ENCODE results near the gene TIPARP. TPM values are rescaled to one million over a fixed set of nuclear protein-coding genes. Genes with fewer than 3 reads are reported as not detected.

TIPARP gene
- total RNA-seq, 2 experiments from 2014 or later, result 10.0 to 13.4 TPM

DNA sequence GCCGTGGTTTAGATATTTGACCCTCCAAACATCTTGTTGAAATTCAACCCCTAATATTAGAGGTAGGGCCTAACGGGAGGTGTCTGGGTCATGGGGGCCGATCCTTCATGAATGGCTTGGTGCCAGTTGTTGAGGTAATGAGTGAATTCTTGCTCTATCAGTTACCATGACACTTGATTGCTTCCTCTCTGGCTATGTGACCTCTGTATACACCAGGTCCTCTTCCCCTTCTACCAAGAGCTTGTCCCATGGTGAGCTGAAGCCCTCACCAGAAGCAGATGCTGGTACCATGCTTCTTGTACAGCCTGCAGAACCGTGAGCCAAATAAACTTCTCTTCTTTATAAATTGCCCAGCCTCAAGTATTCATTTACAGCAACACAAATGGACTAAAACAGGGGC lies 41.8 kb upstream of the TIPARP start:
- intact Hi-C loops (cut with micrococcal nuclease; ENCODE audit: unreplicated experiment), result no loop called here
- ChIA-PET CTCF (ENCODE audit: unreplicated experiment) (interaction anchor here (0.6 kb wide), 1 partner anchor 12 kb away, joined by 4 read pairs; no protein-coding TSS in a partner anchor), POLR2A (interaction anchor here (1.0 to 1.1 kb wide), 2 partner anchors 8 to 32 kb away, joined by 3 read pairs; no protein-coding TSS in a partner anchor)
- DNase-seq (ENCODE audit: low spot score), result no peak
- no peaks in the 10 kb centered on the region for H3K4me1 ChIP-seq (ENCODE audit: insufficient read depth, low read length, poor library complexity, severe bottlenecking)
- no peak overlapping the region for H2AFZ ChIP-seq (ENCODE audit: low read length)
- H3K27ac ChIP-seq (ENCODE audit: low read depth, low read length, poor library complexity, severe bottlenecking), result no peak overlapping the region
- no peak overlapping the region for H3K4me3 ChIP-seq (ENCODE audit: low read depth, low read length, poor library complexity, severe bottlenecking)
- no peak overlapping the region for H3K4me2 ChIP-seq (ENCODE audit: low read length)
- H3K9me2 ChIP-seq (ENCODE audit: insufficient read depth, low read length), result no peaks in the 10 kb centered on the region
- no peaks in the 10 kb centered on the region for H3K9me3 ChIP-seq (ENCODE audit: low read length)
- H4K20me1 ChIP-seq (ENCODE audit: insufficient read depth, low read length), result no peaks in the 10 kb centered on the region
- no peaks in the 10 kb centered on the region for H3K79me2 ChIP-seq (ENCODE audit: insufficient read depth, low read depth, low read length)
- TF ChIP-seq, protein P1, sequence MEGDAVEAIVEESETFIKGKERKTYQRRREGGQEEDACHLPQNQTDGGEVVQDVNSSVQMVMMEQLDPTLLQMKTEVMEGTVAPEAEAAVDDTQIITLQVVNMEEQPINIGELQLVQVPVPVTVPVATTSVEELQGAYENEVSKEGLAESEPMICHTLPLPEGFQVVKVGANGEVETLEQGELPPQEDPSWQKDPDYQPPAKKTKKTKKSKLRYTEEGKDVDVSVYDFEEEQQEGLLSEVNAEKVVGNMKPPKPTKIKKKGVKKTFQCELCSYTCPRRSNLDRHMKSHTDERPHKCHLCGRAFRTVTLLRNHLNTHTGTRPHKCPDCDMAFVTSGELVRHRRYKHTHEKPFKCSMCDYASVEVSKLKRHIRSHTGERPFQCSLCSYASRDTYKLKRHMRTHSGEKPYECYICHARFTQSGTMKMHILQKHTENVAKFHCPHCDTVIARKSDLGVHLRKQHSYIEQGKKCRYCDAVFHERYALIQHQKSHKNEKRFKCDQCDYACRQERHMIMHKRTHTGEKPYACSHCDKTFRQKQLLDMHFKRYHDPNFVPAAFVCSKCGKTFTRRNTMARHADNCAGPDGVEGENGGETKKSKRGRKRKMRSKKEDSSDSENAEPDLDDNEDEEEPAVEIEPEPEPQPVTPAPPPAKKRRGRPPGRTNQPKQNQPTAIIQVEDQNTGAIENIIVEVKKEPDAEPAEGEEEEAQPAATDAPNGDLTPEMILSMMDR (conservative IDR thresholded peaks at IDR 0.05; ENCODE audit: low read length), result no peak
- no peak for TF ChIP-seq EZH2phosphoT487 (IDR thresholded peaks at IDR 0.05; ENCODE audit: borderline replicate concordance, low read depth, low read length)
- no TSS peak for BruUV-seq (replicated peaks)
- H3K36me3 ChIP-seq (ENCODE audit: insufficient read depth, low read length), result no peaks in the 10 kb centered on the region

DNA sequence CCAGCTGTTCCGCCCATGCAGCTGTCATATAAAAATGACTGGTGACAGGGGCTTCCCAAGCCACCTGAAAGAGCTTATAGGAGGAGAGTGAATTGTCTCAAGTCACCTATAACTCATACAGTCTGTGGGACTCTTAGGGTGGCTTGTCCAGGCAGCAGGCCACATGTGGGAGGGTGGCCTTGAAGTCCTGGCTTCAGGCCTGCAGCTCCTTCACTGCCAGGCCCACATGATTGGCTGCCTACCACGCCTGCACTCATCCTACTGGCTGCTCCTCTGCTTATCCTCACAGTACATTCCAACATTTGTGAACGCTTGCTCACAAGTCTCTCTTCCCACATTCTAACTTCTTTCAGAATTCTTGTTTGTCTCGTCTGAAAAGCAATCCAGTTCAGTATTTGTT lies 41.1 kb upstream of the TIPARP start:
- no peaks in the 10 kb centered on the region for H4K20me1 ChIP-seq (ENCODE audit: insufficient read depth, low read length)
- POLR2A ChIA-PET, result interaction anchor here (0.6 to 1.1 kb wide), 3 partner anchors 9 to 450 kb away, joined by 3 read pairs; no protein-coding TSS in a partner anchor
- DNase-seq (ENCODE audit: low spot score), result no peak
- H3K4me2 ChIP-seq (ENCODE audit: low read length), result no peak overlapping the region
- H3K79me2 ChIP-seq (ENCODE audit: insufficient read depth, low read depth, low read length), result no peaks in the 10 kb centered on the region
- H3K36me3 ChIP-seq (ENCODE audit: insufficient read depth, low read length), result no peaks in the 10 kb centered on the region
- TF ChIP-seq EZH2phosphoT487 (IDR thresholded peaks at IDR 0.05; ENCODE audit: borderline replicate concordance, low read depth, low read length), result no peak
- TF ChIP-seq, protein P1 (conservative IDR thresholded peaks at IDR 0.05; ENCODE audit: low read length), result no peak
- intact Hi-C loops (cut with micrococcal nuclease; ENCODE audit: unreplicated experiment), result no loop called here
- no peaks in the 10 kb centered on the region for H3K9me2 ChIP-seq (ENCODE audit: insufficient read depth, low read length)
- no peaks in the 10 kb centered on the region for H3K9me3 ChIP-seq (ENCODE audit: low read length)
- H3K27ac ChIP-seq (ENCODE audit: low read depth, low read length, poor library complexity, severe bottlenecking), result no peak overlapping the region
- no TSS peak for BruUV-seq (replicated peaks)
- CTCF ChIA-PET (ENCODE audit: unreplicated experiment), result interaction anchor here (0.6 kb wide), 1 partner anchor 11 kb away, joined by 4 read pairs; no protein-coding TSS in a partner anchor
- H3K4me1 ChIP-seq (ENCODE audit: insufficient read depth, low read length, poor library complexity, severe bottlenecking), result no peaks in the 10 kb centered on the region
- H3K4me3 ChIP-seq (ENCODE audit: low read depth, low read length, poor library complexity, severe bottlenecking), result no peak overlapping the region
- no peak overlapping the region for H2AFZ ChIP-seq (ENCODE audit: low read length)

DNA sequence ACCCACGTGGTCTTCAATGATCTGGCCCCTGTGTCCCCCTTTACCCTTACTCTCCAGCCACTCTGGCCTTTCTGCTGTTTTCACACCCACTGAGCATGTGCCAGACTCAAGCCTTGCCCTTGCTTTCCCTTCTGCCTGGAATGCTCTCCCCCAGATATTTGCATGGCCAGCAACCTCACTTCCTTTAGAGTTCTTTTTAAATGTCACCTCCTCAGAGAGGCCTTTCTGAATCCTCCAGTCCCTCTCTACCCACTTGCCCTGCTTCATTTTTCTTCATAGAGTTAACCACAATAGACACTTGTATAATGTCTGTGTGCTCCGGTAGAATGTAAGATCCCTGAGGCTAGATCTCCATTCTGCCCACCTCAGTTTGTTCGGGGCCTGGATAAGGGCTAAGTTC lies 39.4 kb upstream of the TIPARP start:
- intact Hi-C loops (cut with micrococcal nuclease; ENCODE audit: unreplicated experiment), result no loop called here
- POLR2A ChIA-PET, result no interaction called here
- no peak overlapping the region for H2AFZ ChIP-seq (ENCODE audit: low read length)
- no peak overlapping the region for H3K4me3 ChIP-seq (ENCODE audit: low read depth, low read length, poor library complexity, severe bottlenecking)
- H3K36me3 ChIP-seq (ENCODE audit: insufficient read depth, low read length), result no peaks in the 10 kb centered on the region
- no peaks in the 10 kb centered on the region for H3K9me3 ChIP-seq (ENCODE audit: low read length)
- H3K79me2 ChIP-seq (ENCODE audit: insufficient read depth, low read depth, low read length), result no peaks in the 10 kb centered on the region
- H3K4me1 ChIP-seq (ENCODE audit: insufficient read depth, low read length, poor library complexity, severe bottlenecking), result no peaks in the 10 kb centered on the region
- no peak overlapping the region for H3K27ac ChIP-seq (ENCODE audit: low read depth, low read length, poor library complexity, severe bottlenecking)
- no peaks in the 10 kb centered on the region for H4K20me1 ChIP-seq (ENCODE audit: insufficient read depth, low read length)
- BruUV-seq (replicated peaks), result no TSS peak
- TF ChIP-seq, protein P1 (conservative IDR thresholded peaks at IDR 0.05; ENCODE audit: low read length), result no peak
- TF ChIP-seq EZH2phosphoT487 (IDR thresholded peaks at IDR 0.05; ENCODE audit: borderline replicate concordance, low read depth, low read length), result no peak
- H3K9me2 ChIP-seq (ENCODE audit: insufficient read depth, low read length), result no peaks in the 10 kb centered on the region
- no peak overlapping the region for H3K4me2 ChIP-seq (ENCODE audit: low read length)
- DNase-seq (ENCODE audit: low spot score), result no peak
- CTCF ChIA-PET (ENCODE audit: unreplicated experiment), result no interaction called here

All from OCI-LY7 (cell line).